Sigmoid colon (tissue), 7 donors: ENCODE data around the gene NRBF2. TPM values are rescaled to one million over a fixed set of nuclear protein-coding genes. Genes with fewer than 3 reads are reported as not detected.
A peak's percentile ranks its signal among the peaks of the same experiment; 100 is the strongest.

ENCODE experiments used
- DNase-seq: peaks from one replicate; pipeline ENCODE4 v3.0.0-alpha.2; 2019
- H3K27ac ChIP-seq, 4 donors: fragments of 200-600 bp; sonication (generic); one replicate each; pipeline ENCODE4 v1.5.1; 2016 to 2019; ENCODE audit warnings: mild to moderate bottlenecking in 1 of 4
- H3K27me3 ChIP-seq, 3 donors: fragments of 200-600 bp; sonication (generic); one replicate each; pipeline ENCODE4 v1.5.1; 2019; ENCODE audit warnings: mild to moderate bottlenecking in 1 of 3
- H3K36me3 ChIP-seq, 4 donors: fragments of 200-600 bp; sonication (generic); one replicate each; pipeline ENCODE4 v1.5.1; 2016 to 2019
- H3K4me1 ChIP-seq, 4 donors: fragments of 200-600 bp; sonication (generic); one replicate each; pipeline ENCODE4 v1.5.1; 2017 to 2019
- H3K4me3 ChIP-seq, 4 donors: fragments of 200-600 bp; sonication (generic); one replicate each; pipeline ENCODE4 v1.5.1; 2017 to 2019; ENCODE audit warnings: mild to moderate bottlenecking in 2 of 4, moderate library complexity in 1 of 4
- H3K9me3 ChIP-seq, 4 donors: fragments of 200-600 bp in 3 of 4; sonication (generic) in 3 of 4; one replicate each; pipeline versions ENCODE4 v1.5.1 to v1.6.1; 2013 to 2019
- EP300 ChIP-seq, 4 donors: sonication (generic); formaldehyde crosslinking; IDR thresholded peaks; one replicate each; pipeline ENCODE4 v1.6.1; 2017; ENCODE audit warnings: antibody characterized with exemption in 4 of 4
- POLR2A ChIP-seq, 2 donors: fragments of 450-650 bp; IDR thresholded peaks; one replicate each; pipeline ENCODE4 v1.6.1; 2016; ENCODE audit warnings: antibody characterized with exemption in 2 of 2, mild to moderate bottlenecking in 2 of 2, moderate library complexity in 2 of 2
- POLR2AphosphoS5 ChIP-seq, 4 donors: sonication (generic); formaldehyde crosslinking; IDR thresholded peaks; one replicate each; pipeline ENCODE4 v1.6.1; 2017; ENCODE audit warnings: antibody characterized with exemption in 4 of 4
- WGBS, 2 donors: extraction: QIAGEN DNeasy Blood & Tissue Kit; methylation state at CpG; one replicate each; pipeline ENCODE4 v1.1.7; 2013; 5-methylcytosine and 5-hydroxymethylcytosine counted together
- intact Hi-C: fragments of 100-400 bp; cut with DNase I; formaldehyde crosslinking; loops from one replicate; pipeline ENCODE4 v1.15.1; 2023
- polyA plus RNA-seq, 3 donors: library from polyadenylated mRNA; stranded (reverse); fragments of 200-250 nt; gene quantifications; one replicate each; pipeline ENCODE4 v1.2.3, GENCODE V29; 2013
- total RNA-seq, 4 donors: library from RNA; depleted of rRNA; stranded (reverse); fragments of >200 nt; gene quantifications; one replicate each; pipeline ENCODE4 v1.1.0, GENCODE V29; 2016
- TF ChIP-seq, protein P1 (sequence below), 4 experiments: fragments of 450-650 bp in 3 of 4; fragments of 200-600 bp in 1 of 4; IDR thresholded peaks; one replicate each; pipeline ENCODE4 v1.5.1; 2016 to 2019; ENCODE audit warnings: antibody characterized with exemption in 4 of 4, mild to moderate bottlenecking in 3 of 4, moderate library complexity in 2 of 4
- donor health status: healthy with polysubstance abuse.
- donor health status: Bipolar disorder and iron deficiency.
- donor health status: healthy.

NRBF2 gene
- total and polyA plus RNA-seq, 7 donors: 12.7 to 33.5 (median 15.0) TPM

DNA sequence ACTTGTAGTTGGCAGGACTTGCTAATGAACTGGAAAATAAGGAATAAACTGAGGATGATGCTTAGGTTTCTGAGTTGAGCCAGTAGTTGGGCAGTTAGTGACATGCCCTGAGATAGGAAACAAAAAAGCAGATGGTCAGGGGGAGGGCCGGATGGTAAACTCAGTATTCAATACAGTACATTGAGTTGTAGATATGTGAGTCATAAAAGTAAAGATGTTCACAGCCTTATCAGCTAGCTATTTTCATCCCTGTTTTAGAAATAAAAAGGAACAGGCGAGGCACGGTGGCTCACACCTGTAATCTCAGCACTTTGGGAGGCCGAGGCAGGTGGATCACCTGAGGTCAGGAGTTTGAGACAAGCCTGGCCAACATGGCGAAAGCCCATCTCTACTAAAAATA, 22.2 kb upstream of the NRBF2 start:
- Histone ChIP-seq H3K27ac (no peak overlapping the region), H3K27me3 (no peaks in the 10 kb centered on the region), H3K36me3 (no peaks in the 10 kb centered on the region), H3K4me1 (peaks cover 0 to 32% (median 26%) of the 10 kb centered on the region in 4 donors), H3K9me3 (no peaks in the 10 kb centered on the region), H3K4me3 (no peak overlapping the region)
- TF ChIP-seq POLR2AphosphoS5 (IDR thresholded peaks at IDR 0.05) (no peak), POLR2A (IDR thresholded peaks at IDR 0.05) (no peak), EP300 (IDR thresholded peaks at IDR 0.05) (no peak)
- TF ChIP-seq, protein P1, sequence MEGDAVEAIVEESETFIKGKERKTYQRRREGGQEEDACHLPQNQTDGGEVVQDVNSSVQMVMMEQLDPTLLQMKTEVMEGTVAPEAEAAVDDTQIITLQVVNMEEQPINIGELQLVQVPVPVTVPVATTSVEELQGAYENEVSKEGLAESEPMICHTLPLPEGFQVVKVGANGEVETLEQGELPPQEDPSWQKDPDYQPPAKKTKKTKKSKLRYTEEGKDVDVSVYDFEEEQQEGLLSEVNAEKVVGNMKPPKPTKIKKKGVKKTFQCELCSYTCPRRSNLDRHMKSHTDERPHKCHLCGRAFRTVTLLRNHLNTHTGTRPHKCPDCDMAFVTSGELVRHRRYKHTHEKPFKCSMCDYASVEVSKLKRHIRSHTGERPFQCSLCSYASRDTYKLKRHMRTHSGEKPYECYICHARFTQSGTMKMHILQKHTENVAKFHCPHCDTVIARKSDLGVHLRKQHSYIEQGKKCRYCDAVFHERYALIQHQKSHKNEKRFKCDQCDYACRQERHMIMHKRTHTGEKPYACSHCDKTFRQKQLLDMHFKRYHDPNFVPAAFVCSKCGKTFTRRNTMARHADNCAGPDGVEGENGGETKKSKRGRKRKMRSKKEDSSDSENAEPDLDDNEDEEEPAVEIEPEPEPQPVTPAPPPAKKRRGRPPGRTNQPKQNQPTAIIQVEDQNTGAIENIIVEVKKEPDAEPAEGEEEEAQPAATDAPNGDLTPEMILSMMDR (IDR thresholded peaks at IDR 0.05): no peak
- DNase-seq: no peak
- intact Hi-C loops: loop anchor here (10.0 kb wide), 1 partner anchor 1066 kb away; no protein-coding TSS in a partner anchor
- WGBS, 2 donors: 85 to 89% methylated on average over 5 of the region's 5 CpGs

DNA sequence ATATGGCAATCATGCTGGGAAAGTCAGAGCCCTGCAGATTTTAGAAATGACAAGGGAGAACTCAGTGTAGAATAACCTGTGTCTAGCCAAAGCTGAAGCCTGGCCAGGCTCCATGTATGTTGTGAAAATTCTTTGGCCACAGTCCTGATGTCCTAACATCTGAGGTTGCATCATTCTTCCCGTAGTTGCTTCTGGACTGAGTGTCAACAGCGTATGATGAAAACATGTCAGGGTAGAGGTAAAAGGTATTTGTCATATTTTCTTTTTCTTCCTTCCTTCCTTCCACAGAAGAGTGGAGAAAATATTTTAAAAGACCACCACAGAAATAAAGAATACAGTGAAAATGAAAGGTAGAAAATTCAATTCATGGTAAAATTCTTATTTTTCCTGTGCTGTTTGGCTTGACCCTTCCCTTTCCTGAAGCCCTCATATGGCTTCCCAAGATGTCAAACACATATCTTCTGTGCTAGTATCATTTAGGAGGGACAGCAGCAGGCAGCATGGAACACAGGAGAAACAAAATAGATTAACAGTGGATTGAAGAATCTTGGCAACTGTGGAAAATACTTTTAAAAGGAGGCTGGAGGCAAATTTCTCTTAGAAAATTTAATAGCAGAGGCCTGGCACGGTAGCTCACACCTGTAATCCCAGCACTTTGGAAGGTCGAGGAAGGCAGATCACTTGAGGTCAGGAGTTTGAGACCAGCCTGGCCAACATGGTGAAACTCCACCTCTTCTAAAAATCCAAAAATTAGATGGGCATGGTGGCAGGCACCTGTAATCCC, 18.9 kb upstream of the NRBF2 start:
- WGBS, 2 donors: 68 to 78% methylated on average over 4 of the region's 4 CpGs
- DNase-seq: peak; percentile 93
- TF ChIP-seq POLR2AphosphoS5 (IDR thresholded peaks at IDR 0.05): peak; percentile 85 to 94 (median 88)
- TF ChIP-seq POLR2A (IDR thresholded peaks at IDR 0.05): no peak
- TF ChIP-seq, protein P1 (IDR thresholded peaks at IDR 0.05): no peak
- TF ChIP-seq EP300 (IDR thresholded peaks at IDR 0.05): peak; percentile 20 to 89 (median 61)
- Histone ChIP-seq H3K27me3 (no peaks in the 10 kb centered on the region), H3K4me3 (no peak overlapping the region), H3K9me3 (no peaks in the 10 kb centered on the region), H3K36me3 (no peaks in the 10 kb centered on the region), H3K27ac (peak overlapping the region; percentile 70 to 80 (median 76)), H3K4me1 (peaks cover 0 to 33% (median 30%) of the 10 kb centered on the region in 4 donors)
- intact Hi-C loops: loop anchor here (10.0 kb wide), 1 partner anchor 1069 kb away; no protein-coding TSS in a partner anchor

DNA sequence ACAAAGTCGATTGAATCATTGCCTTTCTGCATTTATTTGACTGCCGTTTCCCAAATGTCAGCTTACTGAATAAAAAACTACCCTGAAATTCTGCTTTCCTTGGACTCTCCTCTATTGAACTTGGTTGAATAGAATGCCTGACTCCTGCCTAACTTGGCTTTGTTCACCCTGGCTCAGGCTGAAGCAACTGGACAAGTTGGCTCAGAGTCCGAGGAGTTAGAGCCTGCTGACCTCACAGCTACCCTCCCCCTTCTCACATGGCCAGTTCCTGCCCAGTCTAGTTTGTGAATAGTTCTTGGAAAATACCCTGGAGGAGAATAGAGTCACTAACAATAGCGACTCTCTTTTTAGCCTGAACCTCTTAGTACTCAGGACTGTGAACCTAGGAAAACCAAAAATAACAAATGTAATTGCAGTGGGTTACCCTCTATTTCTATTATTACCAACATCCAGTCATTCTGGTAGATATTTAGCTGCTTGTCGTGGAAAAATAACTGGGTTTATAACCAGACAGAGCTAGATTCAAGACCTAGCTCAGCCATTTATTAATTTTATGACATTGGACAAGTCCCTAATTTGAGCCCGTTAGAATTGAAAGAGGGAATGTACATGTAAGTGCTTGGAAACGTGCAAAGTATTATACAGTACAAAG, 17.3 kb upstream of the NRBF2 start:
- H3K4me3 ChIP-seq: no peak overlapping the region

DNA sequence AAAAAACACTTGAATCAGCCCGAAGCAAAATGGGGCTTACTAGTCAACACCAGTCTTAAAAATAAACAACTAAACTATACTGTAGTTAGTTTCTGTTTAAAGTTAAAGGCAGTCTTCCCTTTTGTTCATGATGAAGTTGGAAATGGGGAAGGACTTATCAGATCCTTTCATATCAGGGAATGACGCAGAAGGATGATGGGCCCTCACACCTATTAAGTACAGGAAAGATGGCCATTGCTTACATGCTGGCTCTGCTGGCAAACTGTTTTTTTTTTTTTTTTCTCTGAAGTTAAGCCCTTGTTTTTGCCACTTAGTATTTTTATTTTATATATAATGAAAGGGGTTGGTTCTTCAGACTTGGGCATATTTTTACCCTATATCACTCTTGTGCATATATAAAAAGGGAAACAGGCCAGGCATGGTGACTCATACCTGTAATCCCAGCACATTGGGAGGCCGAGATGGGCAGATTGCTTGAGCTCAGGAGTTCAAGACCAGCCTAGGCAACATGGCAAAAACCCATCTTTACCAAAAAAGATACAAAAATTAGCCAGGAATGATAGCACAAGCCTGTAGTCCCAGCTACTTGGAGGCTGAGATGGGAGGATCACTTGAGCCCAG, 16.6 kb upstream of the NRBF2 start:
- Histone ChIP-seq H3K4me1 (peaks cover 0 to 33% (median 30%) of the 10 kb centered on the region in 4 donors), H3K36me3 (no peaks in the 10 kb centered on the region), H3K27ac (peak overlapping the region; percentile 70 to 80 (median 76)), H3K27me3 (no peaks in the 10 kb centered on the region), H3K4me3 (no peak overlapping the region), H3K9me3 (no peaks in the 10 kb centered on the region)
- DNase-seq: no peak
- TF ChIP-seq POLR2AphosphoS5 (IDR thresholded peaks at IDR 0.05): no peak
- no peak for TF ChIP-seq EP300 (IDR thresholded peaks at IDR 0.05)
- TF ChIP-seq POLR2A (IDR thresholded peaks at IDR 0.05): no peak
- intact Hi-C loops: loop anchor here (2.0 to 10.0 kb wide), 2 partner anchors 16 to 1072 kb away; partner anchors contain the start of gene NRBF2
- 80 to 81% methylated on average over 3 of the region's 3 CpGs for WGBS, 2 donors

More for the DNA sequence above, 17.3 kb upstream of the NRBF2 start:
- DNase-seq: peak; percentile 94
- 71 to 74% methylated on average over 7 of the region's 7 CpGs for WGBS, 2 donors
- Histone ChIP-seq H3K27ac (peak overlapping the region; percentile 70 to 80 (median 76)), H3K9me3 (no peaks in the 10 kb centered on the region), H3K27me3 (no peaks in the 10 kb centered on the region), H3K4me1 (peaks cover 0 to 33% (median 30%) of the 10 kb centered on the region in 4 donors), H3K36me3 (no peaks in the 10 kb centered on the region)
- intact Hi-C loops: loop anchor here (2.0 to 10.0 kb wide), 2 partner anchors 17 to 1071 kb away; partner anchors contain the start of gene NRBF2
- peak in 2 of 4 donors; percentile 45 to 89 for TF ChIP-seq EP300 (IDR thresholded peaks at IDR 0.05)
- TF ChIP-seq, protein P1 (IDR thresholded peaks at IDR 0.05): no peak
- TF ChIP-seq POLR2A (IDR thresholded peaks at IDR 0.05): no peak
- TF ChIP-seq POLR2AphosphoS5 (IDR thresholded peaks at IDR 0.05): peak; percentile 59 to 90 (median 64)
